Epithelial cell of esophagus (primary cell): ENCODE measurements around the gene DLGAP1.

ENCODE experiments used
- DNase-seq: peaks from one replicate; pipeline ENCODE4 v3.0.0; 2010; ENCODE audit warnings: low read depth
- H3K4me3 ChIP-seq: 2 replicates; pipeline ENCODE4 v1.5.1; 2011; ENCODE audit warnings: mild to moderate bottlenecking, low read length, control low read depth
- CTCF ChIP-seq: IDR thresholded peaks from 2 replicates; pipeline ENCODE4 v1.5.1; 2011; ENCODE audit warnings: low read depth, mild to moderate bottlenecking, low read length, control low read depth, inconsistent platforms; ENCODE audit not compliant: insufficient read depth; ENCODE audit errors: missing control alignments

Gene DLGAP1

GRCh38 chr18:3456686-3457069 lies 998.4 kb downstream of the DLGAP1 start:
- DNase-seq = peak; percentile 33
- no peak for TF ChIP-seq CTCF
- H3K4me3 ChIP-seq = no peak overlapping the region

- no peak for TF ChIP-seq CTCF
- no peak overlapping the region for H3K4me3 ChIP-seq
- peak; percentile 51 for DNase-seq
Observed at GRCh38 chr18:3455907-3456685, 999.0 kb downstream of the DLGAP1 start.

GRCh38 chr18:3455090-3455635 lies 999.9 kb downstream of the DLGAP1 start:
- no peak overlapping the region for H3K4me3 ChIP-seq
- TF ChIP-seq CTCF = no peak

GRCh38 chr18:3454365-3455089 lies 1000.6 kb downstream of the DLGAP1 start:
- peak; percentile 62 for DNase-seq

More at GRCh38 chr18:3455090-3455635, 999.9 kb downstream of the DLGAP1 start:
- DNase-seq = no peak

GRCh38 chr18:3453540-3454364 lies 1001.4 kb downstream of the DLGAP1 start:
- no peak for TF ChIP-seq CTCF
- peak overlapping the region; percentile 87 for H3K4me3 ChIP-seq
- peak; percentile 97 for DNase-seq

More at GRCh38 chr18:3454365-3455089, 1000.6 kb downstream of the DLGAP1 start:
- peak overlapping the region; percentile 87 for H3K4me3 ChIP-seq
- peak; percentile 66 for TF ChIP-seq CTCF

- no peak for TF ChIP-seq CTCF
- peak overlapping the region; percentile 87 for H3K4me3 ChIP-seq
- DNase-seq = peak; percentile 57
Observed at GRCh38 chr18:3452750-3453539, 1002.2 kb downstream of the DLGAP1 start.
